GM12872 (cell line): ENCODE results near the gene TBX2.

Source experiments
- TF ChIP-seq, protein P1 (sequence below): IDR thresholded peaks from 3 replicates; pipeline ENCODE4 v1.5.1; 2011; ENCODE audit warnings: low read depth, mild to moderate bottlenecking, low read length, moderate library complexity; ENCODE audit not compliant: insufficient read depth

TBX2 gene

DNA sequence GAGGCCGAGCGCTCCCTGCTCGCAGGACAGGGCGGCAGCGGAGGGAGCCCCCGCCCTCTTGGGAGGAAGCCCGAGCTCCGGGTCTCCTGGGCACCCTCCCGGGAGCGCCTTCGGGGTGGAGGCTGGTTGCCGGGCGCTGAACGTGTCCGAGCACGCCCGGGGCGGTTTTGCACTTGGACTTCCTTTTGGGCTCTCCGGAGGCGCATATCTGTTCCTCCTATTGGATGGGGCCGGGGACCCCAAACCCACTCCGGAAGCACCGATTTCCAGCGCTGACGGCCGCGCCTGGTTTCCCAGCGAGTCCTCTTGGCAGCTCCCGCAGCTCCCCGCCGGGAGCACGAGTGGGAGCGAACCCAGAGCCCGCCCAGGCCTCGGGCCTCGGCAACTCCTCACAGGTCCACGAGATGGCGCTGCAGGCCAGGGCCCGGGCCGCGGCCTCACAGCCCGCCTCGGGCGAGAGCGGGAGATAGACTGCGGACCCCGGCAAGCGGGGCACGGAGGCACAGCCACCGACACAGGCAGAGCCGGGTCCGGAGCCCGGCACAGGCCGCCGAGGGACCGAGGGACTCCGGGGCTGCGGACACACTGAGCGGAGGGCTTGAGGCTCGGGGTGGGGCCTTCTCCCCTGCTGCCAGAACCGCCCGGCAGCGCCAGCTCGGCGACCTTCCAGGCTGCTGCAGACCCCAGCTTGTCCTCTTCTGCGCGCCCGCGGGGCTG is 12.7 kb downstream of the TBX2 start:
- TF ChIP-seq, protein P1, sequence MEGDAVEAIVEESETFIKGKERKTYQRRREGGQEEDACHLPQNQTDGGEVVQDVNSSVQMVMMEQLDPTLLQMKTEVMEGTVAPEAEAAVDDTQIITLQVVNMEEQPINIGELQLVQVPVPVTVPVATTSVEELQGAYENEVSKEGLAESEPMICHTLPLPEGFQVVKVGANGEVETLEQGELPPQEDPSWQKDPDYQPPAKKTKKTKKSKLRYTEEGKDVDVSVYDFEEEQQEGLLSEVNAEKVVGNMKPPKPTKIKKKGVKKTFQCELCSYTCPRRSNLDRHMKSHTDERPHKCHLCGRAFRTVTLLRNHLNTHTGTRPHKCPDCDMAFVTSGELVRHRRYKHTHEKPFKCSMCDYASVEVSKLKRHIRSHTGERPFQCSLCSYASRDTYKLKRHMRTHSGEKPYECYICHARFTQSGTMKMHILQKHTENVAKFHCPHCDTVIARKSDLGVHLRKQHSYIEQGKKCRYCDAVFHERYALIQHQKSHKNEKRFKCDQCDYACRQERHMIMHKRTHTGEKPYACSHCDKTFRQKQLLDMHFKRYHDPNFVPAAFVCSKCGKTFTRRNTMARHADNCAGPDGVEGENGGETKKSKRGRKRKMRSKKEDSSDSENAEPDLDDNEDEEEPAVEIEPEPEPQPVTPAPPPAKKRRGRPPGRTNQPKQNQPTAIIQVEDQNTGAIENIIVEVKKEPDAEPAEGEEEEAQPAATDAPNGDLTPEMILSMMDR, result peak; percentile 93

DNA sequence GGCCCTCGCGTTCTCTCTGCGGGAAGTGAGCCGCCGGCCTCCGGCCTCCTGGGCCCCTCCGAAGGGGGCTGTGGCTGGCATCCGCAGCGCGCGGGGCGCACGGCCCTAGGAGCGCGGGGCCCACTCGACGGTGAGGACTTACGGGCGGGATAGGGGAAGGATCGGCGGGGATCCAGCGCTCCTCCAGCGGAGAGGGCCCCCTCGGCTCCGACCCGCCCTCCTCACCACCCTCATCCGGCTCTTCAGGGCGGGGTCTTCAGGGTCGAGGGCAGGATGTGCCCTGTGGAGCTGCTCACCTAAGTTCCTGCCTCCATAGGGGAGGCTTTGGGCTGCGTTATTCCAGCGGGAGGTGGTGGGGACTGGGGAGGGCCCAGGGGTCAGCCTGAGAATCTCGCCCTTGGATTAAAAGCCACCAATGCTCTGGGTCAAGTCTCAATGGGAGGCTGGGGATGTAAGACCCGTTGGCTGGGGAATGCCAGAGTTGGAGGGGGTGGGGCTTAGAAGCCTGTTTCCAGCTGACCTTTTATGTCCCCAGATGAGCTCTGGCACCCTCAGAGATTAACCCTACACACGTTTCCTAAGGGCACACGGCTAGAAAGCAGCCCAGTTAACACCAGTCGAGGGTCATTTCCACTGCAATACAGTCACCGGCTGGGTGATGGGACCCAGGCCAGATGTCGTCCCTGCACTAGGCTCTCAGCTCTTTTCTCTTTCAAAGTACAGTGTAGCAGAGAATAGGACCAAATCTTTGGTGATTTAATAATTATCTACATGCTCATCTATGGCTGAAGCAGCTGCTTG is 13.4 kb downstream of the TBX2 start:
- TF ChIP-seq, protein P1, result no peak

DNA sequence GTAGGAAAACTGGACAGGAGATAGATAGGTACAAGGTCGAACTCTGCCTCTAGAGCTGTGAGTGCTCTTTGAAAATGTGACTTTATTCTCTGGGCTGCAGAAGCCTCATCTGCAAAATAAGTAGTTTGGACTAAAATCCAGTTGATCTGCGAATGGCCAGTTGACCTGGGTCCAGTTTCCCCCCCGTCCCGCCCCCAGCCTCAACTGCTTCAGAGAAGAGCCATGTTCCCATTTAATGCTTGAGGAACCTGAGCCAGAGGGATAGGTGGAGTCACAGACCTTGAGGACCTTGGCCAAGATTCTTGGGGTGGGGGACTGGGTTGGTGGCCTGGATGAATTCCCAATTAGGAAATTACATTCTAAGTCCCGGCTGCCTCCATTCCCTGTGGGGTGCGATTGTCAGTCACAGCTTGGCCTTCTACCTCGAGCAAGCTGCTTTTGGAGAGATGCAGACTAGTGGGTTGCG is 14.1 kb downstream of the TBX2 start:
- TF ChIP-seq, protein P1, result no peak

DNA sequence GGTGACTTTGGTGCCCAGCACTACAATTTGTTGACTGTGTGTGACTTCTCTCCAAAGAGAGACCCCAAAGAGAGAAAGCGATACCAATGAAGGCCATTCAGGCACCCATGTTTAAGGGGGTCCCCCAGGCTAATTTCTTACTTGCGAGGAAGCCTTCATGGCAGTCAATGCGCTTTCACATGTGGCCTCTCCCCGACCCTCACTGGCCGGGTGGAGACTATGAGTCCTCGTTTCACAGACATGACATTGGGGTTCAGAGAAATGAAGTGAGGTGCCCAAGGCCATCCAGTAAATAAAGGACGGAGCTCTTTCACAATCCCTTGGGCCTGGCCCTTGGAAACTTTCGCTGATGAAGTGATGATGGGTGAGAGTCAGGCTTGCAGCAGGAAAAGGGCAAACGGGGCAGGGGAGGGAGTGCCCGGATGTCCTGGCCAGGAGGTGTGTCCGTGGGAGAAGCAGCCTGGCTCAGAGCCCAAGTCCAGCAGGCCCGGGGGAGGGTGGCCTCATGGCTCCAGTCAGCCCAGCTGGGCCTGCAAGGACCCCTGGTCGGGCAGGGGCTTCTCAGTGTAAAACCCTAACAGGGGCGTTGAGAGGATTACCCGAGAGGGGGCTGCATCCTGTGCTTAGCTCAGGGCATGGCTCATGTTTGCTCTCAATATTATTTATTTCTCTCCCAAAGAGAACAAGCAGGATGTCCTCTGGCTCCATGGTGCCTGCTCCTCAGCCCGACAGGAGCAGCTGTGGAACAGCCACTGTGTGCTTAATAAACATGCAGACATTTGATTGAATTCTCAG is 14.7 kb downstream of the TBX2 start:
- TF ChIP-seq, protein P1, result no peak

DNA sequence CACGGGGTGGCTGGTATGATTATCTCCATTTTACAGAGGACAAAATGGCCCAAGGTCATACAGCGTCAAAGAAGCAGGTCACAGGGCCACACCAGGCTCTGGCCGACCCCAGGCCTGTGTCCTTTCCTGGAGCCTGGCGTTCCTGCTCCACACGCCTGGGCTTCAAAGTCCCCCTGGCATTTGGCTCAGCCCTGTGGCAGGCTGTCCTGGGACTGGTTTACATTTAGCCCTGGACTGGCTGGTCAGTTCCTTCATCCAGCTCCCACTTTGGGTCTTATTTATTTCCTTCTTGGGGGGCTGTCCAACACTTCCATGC is 15.3 kb downstream of the TBX2 start:
- TF ChIP-seq, protein P1, result no peak

DNA sequence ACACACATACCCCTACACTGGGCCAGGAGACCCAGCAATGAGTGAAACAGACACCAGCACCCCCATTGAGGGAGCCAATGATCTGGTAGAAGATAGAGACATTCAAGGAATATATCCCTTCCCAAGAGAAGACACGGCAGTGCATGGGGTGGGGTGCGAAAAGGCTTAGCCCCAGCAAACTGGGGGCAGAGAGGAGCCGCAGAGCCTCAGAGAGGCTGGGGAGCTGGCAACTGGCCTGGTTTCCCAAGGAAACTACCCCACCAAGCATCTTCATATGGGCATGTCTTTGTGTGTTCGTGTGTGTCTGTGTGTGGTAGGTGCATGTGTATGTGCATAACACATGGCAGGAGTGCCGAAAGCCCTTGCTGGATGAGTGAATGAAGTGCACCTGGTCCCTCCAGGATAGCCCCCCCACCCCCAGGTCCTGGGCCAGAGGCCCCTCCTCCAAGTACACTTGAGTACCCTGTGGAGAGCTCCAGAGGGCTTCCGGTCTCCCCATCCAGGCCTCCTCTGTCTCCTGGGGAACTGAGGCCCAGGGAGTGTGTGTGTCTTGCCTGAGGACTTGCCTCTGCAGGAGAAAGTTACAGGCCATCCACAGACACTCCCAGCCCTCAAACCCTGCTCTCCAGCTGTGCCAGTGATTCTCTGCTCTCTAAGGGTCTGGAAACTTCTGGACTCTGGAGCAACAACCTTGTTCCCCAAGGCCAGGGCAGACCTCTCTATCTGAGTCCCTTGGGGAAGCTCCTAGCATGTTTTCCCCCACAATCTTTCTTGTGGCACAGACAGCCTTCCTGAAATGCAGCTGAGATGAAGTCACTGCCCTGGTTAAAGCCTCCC is 15.9 kb downstream of the TBX2 start:
- TF ChIP-seq, protein P1, result no peak
